GM23248 (cell line): ENCODE measurements around the gene HEG1. TPM values are rescaled to one million over a fixed set of nuclear protein-coding genes. Genes with fewer than 3 reads are reported as not detected.

Experiments used
- DNase-seq: peaks from one replicate; pipeline ENCODE4 v3.0.0-alpha.2; 2015
- H2AFZ ChIP-seq: fragments of 200-600 bp; sonication (generic); 2 replicates; pipeline ENCODE4 v1.6.1; 2016; ENCODE audit warnings: antibody characterized with exemption
- H3F3A ChIP-seq: fragments of 200-600 bp; sonication (generic); 2 replicates; pipeline ENCODE4 v1.6.1; 2016; ENCODE audit warnings: mild to moderate bottlenecking, antibody characterized with exemption, mixed run types; ENCODE audit not compliant: insufficient read depth
- H3K27ac ChIP-seq: fragments of 200-600 bp; sonication (generic); 2 replicates; pipeline ENCODE4 v1.5.1; 2016; ENCODE audit warnings: mild to moderate bottlenecking
- H3K27me3 ChIP-seq: fragments of 200-600 bp; sonication (generic); replicated peaks from 2 replicates; pipeline ENCODE4 v1.6.1; 2016; ENCODE audit warnings: mild to moderate bottlenecking; ENCODE audit not compliant: insufficient read depth
- H3K36me3 ChIP-seq: fragments of 200-600 bp; sonication (generic); 2 replicates; pipeline ENCODE4 v1.6.1; 2016; ENCODE audit warnings: low read depth, mild to moderate bottlenecking
- H3K4me1 ChIP-seq: fragments of 200-600 bp; sonication (generic); 2 replicates; pipeline ENCODE4 v1.6.1; 2016; ENCODE audit warnings: mild to moderate bottlenecking; ENCODE audit not compliant: insufficient read depth
- H3K4me2 ChIP-seq: fragments of 200-600 bp; sonication (generic); one replicate; pipeline ENCODE4 v1.6.1; 2016; ENCODE audit warnings: mild to moderate bottlenecking; ENCODE audit not compliant: unreplicated experiment
- H3K4me3 ChIP-seq: fragments of 200-600 bp; sonication (generic); 2 replicates; pipeline ENCODE4 v1.5.1; 2016; ENCODE audit warnings: mild to moderate bottlenecking
- H3K79me2 ChIP-seq: fragments of 200-600 bp; sonication (generic); 2 replicates; pipeline ENCODE4 v1.6.1; 2016; ENCODE audit warnings: mild to moderate bottlenecking; ENCODE audit not compliant: insufficient read depth
- H3K9ac ChIP-seq: fragments of 200-600 bp; sonication (generic); 2 replicates; pipeline ENCODE4 v1.6.1; 2016; ENCODE audit warnings: mild to moderate bottlenecking
- H3K9me2 ChIP-seq: fragments of 200-600 bp; sonication (generic); 2 replicates; pipeline ENCODE4 v1.6.1; 2016; ENCODE audit warnings: mixed run types, mild to moderate bottlenecking, moderate library complexity; ENCODE audit not compliant: insufficient read depth
- H3K9me3 ChIP-seq: fragments of 200-600 bp; sonication (generic); one replicate; pipeline ENCODE4 v1.6.1; 2017; ENCODE audit warnings: low read depth
- H4K20me1 ChIP-seq: fragments of 200-600 bp; sonication (generic); 2 replicates; pipeline ENCODE4 v1.6.0; 2016; ENCODE audit not compliant: insufficient read depth
- EZH2 ChIP-seq: fragments of 200-600 bp; sonication (generic); IDR thresholded peaks from 2 replicates; pipeline ENCODE4 v1.6.1; 2018; ENCODE audit warnings: antibody characterized with exemption, mild to moderate bottlenecking; ENCODE audit not compliant: insufficient read depth, poor library complexity, severe bottlenecking
- EZH2phosphoT487 ChIP-seq: fragments of 200-600 bp; sonication (generic); IDR thresholded peaks from 2 replicates; pipeline ENCODE4 v1.6.1; 2018; ENCODE audit warnings: antibody characterized with exemption, moderate library complexity, mild to moderate bottlenecking, low read depth; ENCODE audit not compliant: insufficient read depth
- WGBS, 2 experiments: methylation state at CpG; one replicate each; pipeline ENCODE4 v1.1.6; 2015 to 2017; ENCODE audit warnings: low lambda C conversion rate in 2 of 2, low coverage in 1 of 2; ENCODE audit errors: missing lambda C conversion rate in 2 of 2; 5-methylcytosine and 5-hydroxymethylcytosine counted together
- in situ Hi-C: fragments of 300-500 bp; cut with MboI; formaldehyde crosslinking; loops from 2 replicates; pipeline ENCODE4 v1.15.0; 2020
- polyA plus RNA-seq: library from polyadenylated mRNA; unstranded; fragments of >200 nt; fragmentation: Nextera tagmentation; extraction: Ambion mirVana; gene quantifications from 2 replicates; pipeline ENCODE4 v1.2.1, GENCODE V29; 2016
- total RNA-seq: library from RNA; depleted of rRNA; stranded (reverse); fragments of >200 nt; shearing (Covaris generic); gene quantifications from 2 replicates; pipeline ENCODE4 v1.2.3, GENCODE V29; 2014

HEG1 gene
- total and polyA plus RNA-seq, 2 experiments from 2014 or later, result 32.1 to 116 TPM

- WGBS, 2 experiments, result 33 to 58% methylated on average over 1 of the region's 1 CpG
- Histone ChIP-seq H4K20me1 (no peaks in the 10 kb centered on the region), H3K4me3 (no peak overlapping the region), H3K27ac (no peak overlapping the region), H3K79me2 (peaks cover 31% of the 10 kb centered on the region), H3K27me3 (no peaks in the 10 kb centered on the region), H3F3A (peaks cover 76% of the 10 kb centered on the region), H2AFZ (no peak overlapping the region), H3K36me3 (peaks cover 97% of the 10 kb centered on the region), H3K9me2 (no peaks in the 10 kb centered on the region), H3K9ac (no peak overlapping the region), H3K9me3 (no peaks in the 10 kb centered on the region), H3K4me1 (peaks cover 10% of the 10 kb centered on the region; the same call in 1 of the 2 replicates), H3K4me2 (no peak overlapping the region)
- in situ Hi-C loops, result no loop called here
- no peak for DNase-seq
- TF ChIP-seq EZH2 (no peak), EZH2phosphoT487 (no peak)
Observed at GRCh38 chr3:124999317-124999716, 56.5 kb downstream of the HEG1 start.

- Histone ChIP-seq H3K27me3 (no peaks in the 10 kb centered on the region), H4K20me1 (no peaks in the 10 kb centered on the region), H3K4me3 (no peak overlapping the region), H3K27ac (no peak overlapping the region), H3K4me1 (peaks cover 12% of the 10 kb centered on the region), H3K9ac (no peak overlapping the region), H3F3A (peaks cover 76% of the 10 kb centered on the region), H3K36me3 (peaks cover 95% of the 10 kb centered on the region), H3K9me3 (no peaks in the 10 kb centered on the region), H3K9me2 (no peaks in the 10 kb centered on the region), H3K79me2 (peaks cover 31% of the 10 kb centered on the region), H2AFZ (no peak overlapping the region), H3K4me2 (no peak overlapping the region)
- TF ChIP-seq EZH2phosphoT487, result no peak
- TF ChIP-seq EZH2, result no peak
- in situ Hi-C loops, result no loop called here
- WGBS, 2 experiments, result 96% methylated on average over 3 of the region's 3 CpGs
- DNase-seq, result no peak
Observed at GRCh38 chr3:124998247-124998630, 57.6 kb downstream of the HEG1 start.

- no peaks in the 10 kb centered on the region for H3K27me3 ChIP-seq
- no peak for DNase-seq
- H3K4me2 ChIP-seq, result no peak overlapping the region
- H2AFZ ChIP-seq, result no peak overlapping the region
- H3K9me3 ChIP-seq, result no peaks in the 10 kb centered on the region
- H3F3A ChIP-seq, result peaks cover 77% of the 10 kb centered on the region
- H4K20me1 ChIP-seq, result no peaks in the 10 kb centered on the region
- no peak overlapping the region for H3K4me3 ChIP-seq
- in situ Hi-C loops, result no loop called here
- H3K9me2 ChIP-seq, result no peaks in the 10 kb centered on the region
- peaks cover 91% of the 10 kb centered on the region for H3K36me3 ChIP-seq
- H3K4me1 ChIP-seq, result peaks cover 14% of the 10 kb centered on the region
- peaks cover 31% of the 10 kb centered on the region for H3K79me2 ChIP-seq
- WGBS, 2 experiments, result 87 to 88% methylated on average over 21 of the region's 21 CpGs
- H3K27ac ChIP-seq, result 0 out of 2 replicates have a peak overlapping the region, but pooled peaks have one; percentile 5
- TF ChIP-seq EZH2phosphoT487, result no peak
- no peak for TF ChIP-seq EZH2
- H3K9ac ChIP-seq, result no peak overlapping the region
Observed at GRCh38 chr3:124997303-124998246, 58.2 kb downstream of the HEG1 start.

GRCh38 chr3:124995460-124995994 lies 60.3 kb downstream of the HEG1 start:
- H3F3A ChIP-seq, result peaks cover 85% of the 10 kb centered on the region
- H3K79me2 ChIP-seq, result peaks cover 34% of the 10 kb centered on the region
- H4K20me1 ChIP-seq, result no peaks in the 10 kb centered on the region
- H3K9me3 ChIP-seq, result no peaks in the 10 kb centered on the region
- peaks cover 14% of the 10 kb centered on the region for H3K4me1 ChIP-seq
- H3K27me3 ChIP-seq, result no peaks in the 10 kb centered on the region
- peaks cover 89% of the 10 kb centered on the region for H3K36me3 ChIP-seq
- peak; percentile 49 for DNase-seq
- 55% methylated on average over 6 of the region's 6 CpGs for WGBS, 2 experiments
- no peak overlapping the region for H3K9ac ChIP-seq
- H3K4me3 ChIP-seq, result no peak overlapping the region
- no peak overlapping the region for H3K4me2 ChIP-seq
- H2AFZ ChIP-seq, result no peak overlapping the region
- H3K27ac ChIP-seq, result no peak overlapping the region
- in situ Hi-C loops, result no loop called here
- TF ChIP-seq EZH2phosphoT487 (no peak), EZH2 (no peak)
- H3K9me2 ChIP-seq, result no peaks in the 10 kb centered on the region
